GM21360 (cell line): Measurements from ENCODE around the gene ZC3H12C.
"Not testable (repeated sequence)": the region's sequence is repeated elsewhere in the genome, so short reads cannot be mapped to it uniquely, and the experiment has no call there.

Source experiments
- ATAC-seq: cut with Tn5 transposase; IDR thresholded peaks from one replicate; pipeline ENCODE4 v1.9.1; 2021; ENCODE audit warnings: mild to moderate bottlenecking, moderate library complexity; ENCODE audit not compliant: unreplicated experiment

The ZC3H12C gene

GRCh38 chr11:110176366-110177085 is 83.3 kb downstream of the ZC3H12C start:
- ATAC-seq = no peak

DNA sequence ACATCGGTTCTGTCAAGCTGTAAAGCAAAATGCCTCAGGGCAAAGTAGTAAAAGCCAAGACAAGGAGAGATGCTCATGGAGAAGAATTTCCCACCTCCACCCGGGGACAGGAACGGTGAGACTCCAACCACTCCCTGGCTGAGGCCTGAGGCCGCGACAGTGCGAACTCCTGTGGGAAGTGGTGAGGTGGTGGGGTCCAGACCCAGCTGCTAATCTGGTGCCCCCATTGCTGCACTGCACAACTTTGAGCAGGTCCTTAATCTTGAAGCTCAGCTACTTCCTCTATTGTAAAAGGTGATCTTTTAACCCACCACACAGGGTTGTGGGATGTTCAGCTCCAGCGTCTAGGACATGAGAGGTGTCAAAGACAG is 83.9 kb downstream of the ZC3H12C start:
- ATAC-seq = no peak

- no peak for ATAC-seq
Measured at GRCh38 chr11:110179064-110179463, 85.9 kb downstream of the ZC3H12C start.

DNA sequence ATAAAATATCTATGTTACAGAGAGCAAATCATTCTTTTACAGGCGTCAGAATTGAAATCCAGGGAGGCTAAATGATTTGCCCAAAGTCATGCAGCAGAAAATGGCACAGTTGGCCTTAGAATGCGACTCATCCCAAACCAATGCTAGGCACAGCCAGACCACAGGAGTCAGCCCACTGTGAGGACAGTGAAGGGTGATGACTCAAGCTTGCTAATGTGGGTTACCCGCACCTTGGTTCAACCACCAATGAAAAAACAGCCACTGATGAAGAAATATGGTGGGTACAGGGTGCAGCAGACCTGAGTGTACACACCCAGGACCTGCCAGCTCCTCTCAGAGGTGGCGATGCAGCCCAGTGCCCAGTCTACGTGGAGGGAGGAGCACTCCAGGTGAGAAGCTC is 89.7 kb downstream of the ZC3H12C start:
- no peak for ATAC-seq

DNA sequence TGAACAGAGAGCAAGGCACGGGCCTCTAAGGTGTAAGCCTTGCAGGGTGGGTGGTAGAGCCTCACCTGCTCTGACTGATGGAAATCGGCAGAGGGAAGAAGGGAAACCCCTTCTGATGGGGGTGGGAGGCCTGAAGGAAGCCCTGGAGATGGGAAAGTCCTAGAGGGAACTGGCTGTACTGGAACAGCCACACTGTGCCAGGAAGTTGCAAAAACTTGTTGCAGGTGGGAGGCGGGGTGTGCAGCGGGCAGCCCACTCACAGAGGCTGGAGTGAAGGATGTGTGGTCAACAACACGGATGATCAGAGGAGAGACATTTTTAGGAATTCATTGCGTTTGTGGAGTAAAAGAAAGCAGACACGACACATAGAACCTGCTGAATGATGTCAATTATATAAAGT is 91.3 kb downstream of the ZC3H12C start:
- no peak for ATAC-seq

GRCh38 chr11:110185121-110185591 is 92.0 kb downstream of the ZC3H12C start:
- ATAC-seq = no peak

- no peak for ATAC-seq
Measured at GRCh38 chr11:110185599-110185998, 92.4 kb downstream of the ZC3H12C start.

GRCh38 chr11:110186456-110186855 is 93.3 kb downstream of the ZC3H12C start:
- no peak for ATAC-seq

DNA sequence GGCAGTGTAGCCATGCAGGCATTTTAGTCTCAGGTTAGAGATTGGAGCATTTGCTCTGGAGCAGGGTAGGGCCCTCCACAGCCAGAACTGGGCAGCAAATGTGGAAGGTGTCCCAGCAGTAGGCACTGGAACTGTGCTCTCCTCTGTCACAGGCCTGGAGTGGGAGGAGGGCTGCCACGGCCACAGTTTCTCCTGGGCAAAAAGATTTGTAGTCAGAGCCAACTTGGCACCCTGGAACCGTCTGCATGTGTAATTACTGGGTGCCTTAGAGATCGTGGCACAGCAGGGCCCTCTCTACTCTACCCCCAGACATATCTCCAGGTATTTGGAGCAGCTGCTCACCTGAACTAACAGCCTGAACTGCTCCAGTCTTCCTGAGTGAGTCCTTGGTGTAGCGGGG is 93.7 kb downstream of the ZC3H12C start:
- no peak for ATAC-seq

- no peak for ATAC-seq
Measured at GRCh38 chr11:110187731-110188130, 94.5 kb downstream of the ZC3H12C start.

DNA sequence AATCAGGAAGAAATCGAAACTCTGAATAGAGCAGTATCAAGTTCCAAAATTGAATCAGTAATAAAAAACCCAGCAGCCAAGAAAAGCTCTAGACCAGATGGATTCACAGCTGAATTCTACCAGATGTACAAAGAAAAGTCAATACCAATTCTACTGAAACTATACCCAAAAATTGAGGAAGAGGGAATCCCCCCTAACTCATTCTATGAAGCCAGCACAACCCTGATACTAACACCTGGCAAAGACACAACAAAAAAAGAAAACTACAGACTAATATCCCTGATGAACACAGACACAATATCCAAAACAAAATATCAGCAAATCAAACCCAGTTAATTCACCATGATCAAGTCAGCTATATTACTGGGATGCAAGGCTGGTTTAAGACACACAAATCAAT is 97.7 kb downstream of the ZC3H12C start:
- no peak for ATAC-seq

- ATAC-seq = peak; percentile 66
Measured at GRCh38 chr11:110192604-110193282, 99.6 kb downstream of the ZC3H12C start.

GRCh38 chr11:110194211-110194766 is 101.1 kb downstream of the ZC3H12C start:
- ATAC-seq = not testable (repeated sequence)

GRCh38 chr11:110196241-110196754 is 103.1 kb downstream of the ZC3H12C start:
- no peak for ATAC-seq

GRCh38 chr11:110196884-110197420 is 103.8 kb downstream of the ZC3H12C start:
- ATAC-seq = no peak

DNA sequence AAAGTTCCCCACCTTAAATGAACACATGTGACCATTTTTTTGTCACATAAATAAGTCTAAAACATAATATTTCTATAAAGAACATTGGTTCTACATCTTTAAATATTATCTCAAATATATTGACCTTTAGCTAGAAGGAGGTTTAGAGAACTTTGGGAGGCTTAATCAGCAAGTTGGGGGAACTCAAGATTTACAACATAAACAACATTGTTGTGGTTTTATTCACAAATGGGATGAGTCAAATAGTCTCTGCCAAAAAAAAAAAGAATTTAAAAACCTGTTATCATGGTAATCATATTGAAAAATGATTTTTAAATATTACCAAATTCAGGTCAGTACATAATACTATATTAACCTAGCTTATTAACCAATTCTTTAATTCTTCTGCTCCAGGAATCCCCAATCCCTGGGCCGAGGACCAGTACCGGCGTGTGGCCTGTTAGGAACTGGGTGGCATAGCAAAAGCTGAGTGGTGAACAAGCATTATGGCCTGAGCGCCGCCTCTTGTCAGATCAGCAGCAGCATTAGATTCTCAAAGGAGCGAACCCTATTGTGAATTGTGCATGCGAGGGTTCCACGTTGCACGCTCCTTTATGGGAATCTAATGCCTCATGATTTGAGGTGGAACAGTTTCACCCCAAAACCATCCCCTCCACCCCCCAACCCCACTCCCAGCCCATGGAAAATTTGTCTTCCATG is 105.0 kb downstream of the ZC3H12C start:
- ATAC-seq = no peak

DNA sequence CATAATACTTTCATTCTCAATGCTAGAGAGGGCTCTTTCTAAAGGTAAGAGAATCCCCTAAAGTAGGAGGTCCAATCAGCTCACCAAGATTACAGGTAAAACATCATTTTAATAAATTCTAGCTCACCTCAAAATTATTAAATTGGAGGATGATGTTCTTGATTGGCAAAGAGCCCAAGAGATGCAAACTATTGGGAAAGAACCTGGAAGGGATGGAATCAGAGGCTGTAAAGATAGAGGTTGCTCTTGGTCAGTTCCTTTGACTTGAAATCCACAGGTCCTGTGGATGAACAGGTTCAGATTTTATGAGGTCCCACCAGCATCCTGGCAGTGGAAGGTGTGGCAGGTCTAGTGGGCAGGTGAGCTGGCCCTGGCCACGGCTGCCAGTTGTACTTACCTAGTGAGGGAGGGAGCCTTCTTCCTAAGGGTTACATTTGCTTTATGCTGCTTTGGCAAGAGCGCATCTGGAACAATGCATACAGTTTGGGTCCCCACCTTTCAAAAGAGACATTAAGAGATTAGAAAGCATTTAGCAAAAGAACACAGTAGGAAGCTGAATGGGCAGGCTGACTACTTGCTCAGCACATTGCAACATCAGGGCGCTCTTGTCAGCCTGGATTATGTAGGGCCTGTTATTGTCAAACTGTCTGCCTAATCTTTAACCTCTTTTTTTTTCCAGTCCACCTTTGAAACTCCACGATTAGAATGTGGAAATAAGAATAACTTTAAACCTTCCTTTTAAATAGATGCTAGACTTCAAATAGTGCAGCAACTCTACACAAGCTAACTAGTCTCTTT is 106.2 kb downstream of the ZC3H12C start:
- ATAC-seq = no peak

DNA sequence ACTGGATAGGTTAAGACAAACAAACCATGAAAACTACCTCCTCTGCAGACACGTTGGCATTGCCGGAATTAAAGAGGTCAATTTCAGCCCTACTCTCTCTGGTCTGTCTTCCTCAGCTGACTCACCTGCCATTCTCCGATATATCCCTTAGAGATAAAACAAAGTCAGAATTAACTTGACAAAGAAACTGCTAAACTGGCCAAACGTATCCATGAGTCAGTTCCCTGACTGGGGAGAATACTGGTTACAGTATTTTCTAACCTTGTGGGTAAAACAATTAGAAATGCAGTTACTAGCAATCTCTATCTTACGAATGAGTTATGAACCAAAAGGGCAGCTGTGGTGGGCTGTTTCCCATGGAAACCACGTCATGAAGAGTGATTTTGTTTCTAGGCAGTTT is 107.0 kb downstream of the ZC3H12C start:
- no peak for ATAC-seq

- no peak for ATAC-seq
Measured at GRCh38 chr11:110200836-110201235, 107.6 kb downstream of the ZC3H12C start.

GRCh38 chr11:110207123-110207522 is 113.9 kb downstream of the ZC3H12C start:
- no peak for ATAC-seq
